Measurements from ENCODE around the gene SGK2.

- TF ChIP-seq STAT5B (CRISPR knock-in tag; IDR thresholded peaks at IDR 0.05) (no peak), HNF4A (CRISPR knock-in tag; IDR thresholded peaks at IDR 0.05) (no peak), ATM (IDR thresholded peaks at IDR 0.05; ENCODE audit: borderline replicate concordance) (no peak), PLSCR1 (CRISPR knock-in tag; IDR thresholded peaks at IDR 0.05; ENCODE audit: borderline replicate concordance) (no peak), TCF12 (IDR thresholded peaks at IDR 0.05) (no peak), TCF12 (CRISPR knock-in tag; IDR thresholded peaks at IDR 0.05) (no peak), ZNF782 (CRISPR knock-in tag; IDR thresholded peaks at IDR 0.05; ENCODE audit: borderline replicate concordance) (no peak), YY1 (IDR thresholded peaks at IDR 0.05; ENCODE audit: insufficient read depth, insufficient replicate concordance, low read depth, low read length) (no peak), STAT6 (CRISPR knock-in tag; IDR thresholded peaks at IDR 0.05; ENCODE audit: borderline replicate concordance) (no peak)
- TF ChIP-seq, protein P1, sequence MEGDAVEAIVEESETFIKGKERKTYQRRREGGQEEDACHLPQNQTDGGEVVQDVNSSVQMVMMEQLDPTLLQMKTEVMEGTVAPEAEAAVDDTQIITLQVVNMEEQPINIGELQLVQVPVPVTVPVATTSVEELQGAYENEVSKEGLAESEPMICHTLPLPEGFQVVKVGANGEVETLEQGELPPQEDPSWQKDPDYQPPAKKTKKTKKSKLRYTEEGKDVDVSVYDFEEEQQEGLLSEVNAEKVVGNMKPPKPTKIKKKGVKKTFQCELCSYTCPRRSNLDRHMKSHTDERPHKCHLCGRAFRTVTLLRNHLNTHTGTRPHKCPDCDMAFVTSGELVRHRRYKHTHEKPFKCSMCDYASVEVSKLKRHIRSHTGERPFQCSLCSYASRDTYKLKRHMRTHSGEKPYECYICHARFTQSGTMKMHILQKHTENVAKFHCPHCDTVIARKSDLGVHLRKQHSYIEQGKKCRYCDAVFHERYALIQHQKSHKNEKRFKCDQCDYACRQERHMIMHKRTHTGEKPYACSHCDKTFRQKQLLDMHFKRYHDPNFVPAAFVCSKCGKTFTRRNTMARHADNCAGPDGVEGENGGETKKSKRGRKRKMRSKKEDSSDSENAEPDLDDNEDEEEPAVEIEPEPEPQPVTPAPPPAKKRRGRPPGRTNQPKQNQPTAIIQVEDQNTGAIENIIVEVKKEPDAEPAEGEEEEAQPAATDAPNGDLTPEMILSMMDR (CRISPR knock-in tag; IDR thresholded peaks at IDR 0.05): no peak
Measured at GRCh38 chr20:43586641-43587040, 27.8 kb downstream of the SGK2 start.

Measured in HepG2 (cell line).